CD4-positive, CD25-positive, alpha-beta regulatory T cell (primary cell): Measurements from ENCODE around the gene FAAP100. TPM values are rescaled to one million over a fixed set of nuclear protein-coding genes. Genes with fewer than 3 reads are reported as not detected.

Experiments used
- ATAC-seq, 2 donors: fragments of 150-1000 bp; cut with Tn5 transposase; one replicate each; pipeline ENCODE4 v1.10.0; 2021; ENCODE audit warnings: low read depth in 2 of 2, moderate number of reproducible peaks in 2 of 2, moderate library complexity in 1 of 2
- DNase-seq, 3 donors: peaks; one replicate each; pipeline versions ENCODE4 v3.0.0 to v3.0.0-alpha.2; 2012 to 2022; ENCODE audit warnings: mixed read lengths in 1 of 3
- H3K27ac ChIP-seq: one replicate; pipeline ENCODE4 v1.7.0; 2013; ENCODE audit warnings: mild to moderate bottlenecking, low read length; ENCODE audit not compliant: insufficient read depth, poor library complexity, severe bottlenecking
- H3K27me3 ChIP-seq: one replicate; pipeline ENCODE4 v1.7.0; 2013; ENCODE audit warnings: low read length; ENCODE audit not compliant: control insufficient read depth, insufficient read depth
- H3K36me3 ChIP-seq: one replicate; pipeline ENCODE4 v1.7.0; 2013; ENCODE audit warnings: mild to moderate bottlenecking, low read length, moderate library complexity; ENCODE audit not compliant: control insufficient read depth, insufficient read depth
- H3K4me1 ChIP-seq: 2 replicates; pipeline ENCODE4 v1.7.0; 2013; ENCODE audit warnings: mild to moderate bottlenecking, low read length; ENCODE audit not compliant: insufficient read depth, control insufficient read depth, poor library complexity, severe bottlenecking
- H3K4me3 ChIP-seq: one replicate; pipeline ENCODE4 v1.7.0; 2013; ENCODE audit warnings: low read depth, mild to moderate bottlenecking, low read length, moderate library complexity
- H3K9me3 ChIP-seq, 2 experiments: 1 replicate in 1 of 2; 2 replicates in 1 of 2; pipeline ENCODE4 v1.7.0; 2013; ENCODE audit warnings: low read length in 2 of 2, mild to moderate bottlenecking in 1 of 2, moderate library complexity in 1 of 2; ENCODE audit not compliant: control insufficient read depth in 2 of 2
- H3K27ac Mint-ChIP-seq, 3 donors: one replicate each; pipeline ENCODE4 v1.8.0; 2020 to 2022; ENCODE audit warnings: mild to moderate bottlenecking in 3 of 3, mixed read lengths in 3 of 3, moderate library complexity in 2 of 3
- H3K27me3 Mint-ChIP-seq: one replicate; pipeline ENCODE4 v1.8.0; 2022; ENCODE audit warnings: mild to moderate bottlenecking, mixed read lengths
- H3K36me3 Mint-ChIP-seq: one replicate; pipeline ENCODE4 v1.8.0; 2020; ENCODE audit warnings: mixed read lengths
- H3K4me1 Mint-ChIP-seq, 4 donors: one replicate each; pipeline ENCODE4 v1.8.0; 2020 to 2022; ENCODE audit warnings: mixed read lengths in 4 of 4, mild to moderate bottlenecking in 1 of 4
- H3K4me3 Mint-ChIP-seq, 4 donors: one replicate each; pipeline ENCODE4 v1.8.0; 2020 to 2022; ENCODE audit warnings: mild to moderate bottlenecking in 4 of 4, mixed read lengths in 4 of 4, moderate library complexity in 3 of 4
- H3K9me3 Mint-ChIP-seq, 7 donors: one replicate each; pipeline ENCODE4 v1.8.0; 2020 to 2022; ENCODE audit warnings: mixed read lengths in 7 of 7, mild to moderate bottlenecking in 3 of 7, moderate library complexity in 2 of 7
- polyA plus RNA-seq, 4 donors: library from polyadenylated mRNA; unstranded; fragments of 300-500 nt; fragmentation: Illumina TruSeq; gene quantifications; one replicate each; pipeline ENCODE4 v1.2.3, GENCODE V29; 2021
- total RNA-seq: library from RNA; stranded (reverse); gene quantifications from one replicate; pipeline ENCODE4 v1.2.3, GENCODE V29; 2022

FAAP100 gene
- total and polyA plus RNA-seq, 5 donors from 2014 or later: 8.2 to 28.1 (median 11.5) TPM

DNA sequence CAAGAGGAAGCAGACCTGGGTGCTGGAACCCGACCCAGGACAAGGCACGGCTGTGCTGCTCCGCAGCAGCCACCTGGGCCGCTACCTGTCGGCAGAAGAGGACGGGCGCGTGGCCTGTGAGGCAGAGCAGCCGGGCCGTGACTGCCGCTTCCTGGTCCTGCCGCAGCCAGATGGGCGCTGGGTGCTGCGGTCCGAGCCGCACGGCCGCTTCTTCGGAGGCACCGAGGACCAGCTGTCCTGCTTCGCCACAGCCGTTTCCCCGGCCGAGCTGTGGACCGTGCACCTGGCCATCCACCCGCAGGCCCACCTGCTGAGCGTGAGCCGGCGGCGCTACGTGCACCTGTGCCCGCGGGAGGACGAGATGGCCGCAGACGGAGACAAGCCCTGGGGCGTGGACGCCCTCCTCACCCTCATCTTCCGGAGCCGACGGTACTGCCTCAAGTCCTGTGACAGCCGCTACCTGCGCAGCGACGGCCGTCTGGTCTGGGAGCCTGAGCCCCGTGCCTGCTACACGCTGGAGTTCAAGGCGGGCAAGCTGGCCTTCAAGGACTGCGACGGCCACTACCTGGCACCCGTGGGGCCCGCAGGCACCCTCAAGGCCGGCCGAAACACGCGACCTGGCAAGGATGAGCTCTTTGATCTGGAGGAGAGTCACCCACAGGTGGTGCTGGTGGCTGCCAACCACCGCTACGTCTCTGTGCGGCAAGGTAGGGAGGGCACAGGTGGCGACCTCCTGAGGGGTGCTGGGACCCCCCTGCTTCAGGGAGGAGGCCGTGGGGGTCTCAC is 23.3 kb downstream of the FAAP100 start:
- Histone ChIP-seq H3K27me3 (no peaks in the 10 kb centered on the region), H3K9me3 (no peaks in the 10 kb centered on the region), H3K36me3 (no peaks in the 10 kb centered on the region), H3K4me3 (no peak overlapping the region), H3K27ac (no peak overlapping the region), H3K4me1 (no peaks in the 10 kb centered on the region)
- Mint-ChIP-seq H3K27me3 (peaks cover 11% of the 10 kb centered on the region), H3K27ac (no peak overlapping the region), H3K4me3 (no peak overlapping the region), H3K4me1 (no peaks in the 10 kb centered on the region), H3K36me3 (no peaks in the 10 kb centered on the region), H3K9me3 (no peaks in the 10 kb centered on the region)
- no peak for ATAC-seq
- no peak for DNase-seq

DNA sequence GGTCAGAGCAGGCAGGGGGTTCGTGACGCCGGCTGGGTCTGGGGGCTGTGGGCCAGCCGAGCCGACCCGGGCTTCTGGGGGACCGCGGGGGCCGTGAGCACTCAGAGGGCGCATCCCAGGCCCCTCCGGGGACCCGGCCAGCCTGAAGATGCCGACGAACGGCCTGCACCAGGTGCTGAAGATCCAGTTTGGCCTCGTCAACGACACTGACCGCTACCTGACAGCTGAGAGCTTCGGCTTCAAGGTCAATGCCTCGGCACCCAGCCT is 23.8 kb downstream of the FAAP100 start:
- Mint-ChIP-seq H3K4me3 (no peak overlapping the region), H3K4me1 (no peaks in the 10 kb centered on the region), H3K27ac (no peak overlapping the region), H3K27me3 (peaks cover 11% of the 10 kb centered on the region), H3K9me3 (no peaks in the 10 kb centered on the region), H3K36me3 (no peaks in the 10 kb centered on the region)
- Histone ChIP-seq H3K9me3 (no peaks in the 10 kb centered on the region), H3K27me3 (no peaks in the 10 kb centered on the region), H3K4me3 (no peak overlapping the region), H3K36me3 (no peaks in the 10 kb centered on the region), H3K27ac (no peak overlapping the region), H3K4me1 (no peaks in the 10 kb centered on the region)
- ATAC-seq (no peak), DNase-seq (no peak)

DNA sequence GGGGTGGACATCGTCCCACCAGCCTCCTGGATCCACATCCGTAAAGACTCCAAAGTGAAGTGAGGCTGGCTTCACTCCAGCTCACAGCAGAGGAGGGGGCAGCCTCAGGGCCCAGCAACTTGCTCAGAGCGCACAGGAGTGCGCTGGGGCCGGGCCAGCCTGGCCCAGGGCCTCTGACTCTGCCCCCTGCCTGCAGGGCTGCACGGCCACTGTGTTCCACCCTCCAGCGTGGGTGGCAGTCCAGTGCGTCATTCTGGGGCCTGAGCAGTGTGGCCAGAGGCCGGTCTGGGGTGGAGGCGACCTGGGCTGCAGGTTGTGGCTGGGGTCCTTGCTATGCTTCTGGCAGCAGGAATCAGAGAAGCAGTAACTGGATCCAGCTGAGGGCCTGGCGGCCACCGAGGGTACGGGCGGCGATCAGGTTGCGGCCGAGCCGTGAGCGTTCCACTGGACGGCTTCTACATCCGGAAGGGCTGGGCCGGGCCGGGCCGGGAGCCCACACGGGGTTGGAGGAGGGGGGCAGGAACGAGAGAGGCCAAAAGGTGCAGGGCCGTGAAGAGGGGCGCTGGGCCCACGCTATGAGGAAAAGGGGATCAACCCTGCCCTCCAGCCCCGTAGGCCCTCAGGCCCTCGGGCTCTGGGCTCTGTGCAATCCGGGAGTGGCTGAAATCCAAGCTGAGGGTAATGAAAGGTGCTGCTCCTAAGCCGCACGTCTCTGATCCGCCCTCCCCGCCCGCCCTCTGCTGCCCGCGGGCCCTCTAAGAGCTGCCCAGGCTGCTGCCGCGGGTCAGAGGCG is 24.4 kb downstream of the FAAP100 start, which contains the start of gene FSCN2:
FSCN2 (plus strand) TSS at position 787 of the 793 bp plus-strand sequence. CDS start 155 bp downstream, outside the sequence.
- no peaks in the 10 kb centered on the region for H3K4me1 Mint-ChIP-seq
- ATAC-seq (no peak), DNase-seq (no peak)
- no peaks in the 10 kb centered on the region for H3K9me3 ChIP-seq
- H3K27ac ChIP-seq: no peak within 1 kb of the TSS
- no peaks in the 10 kb centered on the region for H3K27me3 ChIP-seq
- H3K27ac Mint-ChIP-seq: no peak within 1 kb of the TSS
- H3K36me3 Mint-ChIP-seq: no peaks in the 10 kb centered on the region
- peaks cover 11% of the 10 kb centered on the region for H3K27me3 Mint-ChIP-seq
- no peaks in the 10 kb centered on the region for H3K36me3 ChIP-seq
- no peak within 1 kb of the TSS for H3K4me3 Mint-ChIP-seq
- H3K4me3 ChIP-seq: no peak within 1 kb of the TSS
- H3K4me1 ChIP-seq: no peaks in the 10 kb centered on the region
- H3K9me3 Mint-ChIP-seq: no peaks in the 10 kb centered on the region

DNA sequence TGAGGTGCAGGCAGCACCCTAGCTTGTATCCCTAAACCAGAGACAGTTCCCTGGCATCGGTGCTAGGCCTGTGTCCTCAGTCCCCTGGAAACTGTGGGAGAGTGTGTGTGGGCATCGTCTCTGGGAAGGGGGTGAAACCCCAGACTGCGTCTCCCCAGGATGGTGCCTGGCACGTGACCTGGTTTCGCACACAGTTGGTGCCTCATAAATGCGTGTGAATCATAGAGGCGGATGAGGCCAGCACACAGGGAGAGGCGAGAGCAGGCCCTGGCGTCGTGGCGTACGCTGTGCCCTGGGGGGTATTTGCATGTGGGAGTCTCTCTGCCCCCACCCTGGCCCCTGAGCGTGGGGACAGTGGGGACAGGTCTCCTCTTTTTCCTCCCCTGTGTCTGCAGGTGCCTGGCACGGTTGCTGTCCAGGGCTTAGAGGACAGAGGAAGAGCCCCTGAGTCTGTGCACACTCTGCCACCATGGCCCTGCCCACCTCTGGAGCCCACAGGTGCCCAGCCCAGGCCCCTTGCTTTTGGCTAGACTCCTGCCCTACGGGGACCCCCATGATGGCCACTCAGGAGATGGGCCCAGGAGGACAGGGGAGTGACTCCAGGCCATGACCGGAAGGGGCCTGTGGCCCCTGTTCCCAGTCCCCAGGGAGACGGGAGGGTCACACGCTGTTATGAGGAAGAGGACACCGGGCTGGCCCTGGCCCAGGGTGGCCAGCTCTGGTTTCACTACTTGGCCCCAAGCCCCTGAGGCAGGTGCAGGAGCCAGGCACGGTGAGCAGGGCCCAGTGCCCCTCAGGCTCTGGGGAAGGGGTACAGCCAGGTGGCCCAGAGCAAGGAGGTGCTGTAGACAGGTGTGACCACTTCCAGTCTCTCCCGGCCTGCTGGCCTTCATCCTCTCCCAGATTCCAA is 25.2 kb downstream of the FAAP100 start:
- peaks cover 11% of the 10 kb centered on the region for H3K27me3 Mint-ChIP-seq
- Histone ChIP-seq H3K9me3 (no peaks in the 10 kb centered on the region), H3K36me3 (no peaks in the 10 kb centered on the region), H3K27me3 (no peaks in the 10 kb centered on the region), H3K27ac (no peak overlapping the region), H3K4me3 (no peak overlapping the region), H3K4me1 (no peaks in the 10 kb centered on the region)
- DNase-seq (no peak), ATAC-seq (no peak)
- H3K9me3 Mint-ChIP-seq: no peaks in the 10 kb centered on the region
- H3K36me3 Mint-ChIP-seq: no peaks in the 10 kb centered on the region
- no peaks in the 10 kb centered on the region for H3K4me1 Mint-ChIP-seq
- H3K4me3 Mint-ChIP-seq: no peak overlapping the region
- no peak overlapping the region for H3K27ac Mint-ChIP-seq

DNA sequence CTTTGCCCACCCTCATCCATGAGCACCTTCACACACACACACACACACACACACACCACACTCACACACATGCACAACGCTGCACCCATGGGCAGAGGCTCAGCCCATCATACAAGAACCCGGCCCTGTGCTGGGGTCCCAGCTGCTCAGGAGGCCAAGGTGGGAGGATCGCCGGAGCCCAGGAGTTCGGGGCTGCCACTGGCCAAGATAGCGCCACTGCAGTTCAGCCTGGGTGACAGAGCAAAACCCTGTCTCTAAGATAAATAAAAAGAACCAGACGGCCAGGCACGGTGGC is 27.3 kb downstream of the FAAP100 start:
- Mint-ChIP-seq H3K9me3 (no peaks in the 10 kb centered on the region), H3K4me3 (no peak overlapping the region), H3K27ac (no peak overlapping the region), H3K27me3 (peaks cover 20% of the 10 kb centered on the region), H3K36me3 (no peaks in the 10 kb centered on the region), H3K4me1 (peaks cover 0 to 7% (median 4%) of the 10 kb centered on the region in 4 donors)
- ATAC-seq: no peak
- Histone ChIP-seq H3K36me3 (no peaks in the 10 kb centered on the region), H3K27me3 (no peaks in the 10 kb centered on the region), H3K4me3 (no peak overlapping the region), H3K9me3 (no peaks in the 10 kb centered on the region), H3K27ac (no peak overlapping the region), H3K4me1 (peaks cover 3% of the 10 kb centered on the region)
- no peak for DNase-seq

DNA sequence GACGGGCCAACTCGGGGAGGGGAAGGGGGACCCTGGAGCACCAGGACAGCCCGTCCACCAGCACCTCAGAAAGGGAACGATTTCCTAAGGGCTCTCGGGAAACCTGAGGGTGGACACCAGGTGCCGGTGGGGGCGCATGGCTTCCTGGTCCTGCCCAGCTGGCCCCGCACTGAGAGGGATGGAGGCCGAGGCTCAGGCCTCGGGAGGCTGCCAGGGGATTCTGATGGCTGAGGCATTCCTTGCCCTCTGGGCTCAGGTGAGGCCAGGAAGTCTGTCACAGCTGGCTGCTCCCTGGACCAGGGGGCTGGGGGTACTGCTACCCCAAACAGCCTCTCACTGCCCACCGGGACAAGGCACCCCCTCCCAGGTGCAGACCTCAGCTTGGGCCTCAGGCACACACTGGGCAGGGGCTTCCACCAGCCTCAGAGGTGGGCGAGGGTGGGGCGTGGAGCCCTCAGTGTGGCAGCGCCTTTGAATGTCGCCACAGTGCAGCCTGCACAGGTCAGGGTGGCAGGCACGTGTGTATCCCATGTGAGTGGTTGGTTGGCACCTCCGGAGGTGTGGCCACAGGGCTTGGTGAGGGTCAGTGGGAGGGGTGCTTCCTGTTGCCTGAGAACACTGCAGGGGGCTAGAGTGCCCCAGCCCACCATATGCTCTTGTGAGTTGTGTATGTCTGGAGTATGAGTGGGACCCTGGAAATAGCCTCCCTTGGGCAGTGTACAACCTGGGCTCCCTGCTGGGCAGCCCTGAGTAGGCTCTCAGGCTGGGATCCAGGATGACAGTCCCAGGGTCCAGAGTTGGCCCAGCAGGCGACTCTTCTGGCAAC is 27.9 kb downstream of the FAAP100 start:
- H3K4me1 Mint-ChIP-seq: peaks cover 0 to 7% (median 4%) of the 10 kb centered on the region in 4 donors
- Histone ChIP-seq H3K4me1 (peaks cover 8% of the 10 kb centered on the region), H3K9me3 (no peaks in the 10 kb centered on the region), H3K27ac (no peak overlapping the region), H3K36me3 (no peaks in the 10 kb centered on the region), H3K27me3 (no peaks in the 10 kb centered on the region), H3K4me3 (no peak overlapping the region)
- no peak overlapping the region for H3K4me3 Mint-ChIP-seq
- H3K27me3 Mint-ChIP-seq: peaks cover 17% of the 10 kb centered on the region
- H3K27ac Mint-ChIP-seq: no peak overlapping the region
- no peaks in the 10 kb centered on the region for H3K36me3 Mint-ChIP-seq
- H3K9me3 Mint-ChIP-seq: no peaks in the 10 kb centered on the region
- DNase-seq: no peak
- ATAC-seq: no peak

DNA sequence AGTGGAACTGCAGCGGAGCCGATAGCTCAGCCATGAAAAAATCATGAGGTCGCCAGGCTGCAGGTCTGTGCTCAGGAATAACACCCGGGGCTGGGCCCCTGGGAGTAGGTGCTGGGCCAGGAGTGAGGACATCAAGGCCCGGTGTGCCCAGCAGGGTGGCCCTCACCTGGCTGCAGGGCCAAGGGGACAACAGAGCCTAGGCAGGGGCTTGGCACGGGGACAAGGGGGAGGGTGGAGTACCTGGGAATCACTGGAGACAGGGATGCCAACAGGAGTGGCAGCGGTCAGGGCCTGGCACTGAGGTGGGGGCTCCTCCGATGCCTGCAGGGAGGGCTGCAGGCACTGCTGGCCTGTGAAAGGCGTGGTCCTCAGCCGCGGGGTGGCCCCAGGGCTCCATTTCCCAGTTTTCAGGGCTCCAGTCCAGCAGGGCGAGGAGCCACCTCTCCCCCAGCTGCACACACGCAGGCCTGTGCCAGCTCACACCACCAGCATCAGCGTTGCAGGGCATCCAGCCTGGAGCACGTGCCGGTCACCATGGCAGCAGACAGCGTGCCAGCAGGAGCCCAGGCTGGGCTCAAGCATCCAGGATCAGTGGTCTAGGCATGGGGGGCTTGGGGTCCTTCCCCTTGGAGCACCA is 28.6 kb downstream of the FAAP100 start:
- Mint-ChIP-seq H3K4me3 (peak overlapping the region in 1 of 4 donors; percentile 27), H3K27me3 (peaks cover 14% of the 10 kb centered on the region), H3K36me3 (no peaks in the 10 kb centered on the region), H3K4me1 (peaks cover 0 to 7% (median 5%) of the 10 kb centered on the region in 4 donors), H3K27ac (no peak overlapping the region), H3K9me3 (no peaks in the 10 kb centered on the region)
- Histone ChIP-seq H3K9me3 (no peaks in the 10 kb centered on the region), H3K36me3 (no peaks in the 10 kb centered on the region), H3K27me3 (no peaks in the 10 kb centered on the region), H3K27ac (no peak overlapping the region), H3K4me3 (no peak overlapping the region), H3K4me1 (peaks cover 16% of the 10 kb centered on the region)
- DNase-seq (no peak), ATAC-seq (no peak)
